Right atrium auricular region (tissue), 2 donors: ENCODE measurements around the gene LRRC72. TPM values are rescaled to one million over a fixed set of nuclear protein-coding genes. Genes with fewer than 3 reads are reported as not detected.

Experiments used
- DNase-seq: peaks from one replicate; pipeline ENCODE4 v3.0.0-alpha.2; 2019; ENCODE audit warnings: low spot score
- H3K27ac ChIP-seq, 2 donors: fragments of 200-600 bp; sonication (generic); 1 replicate in 1 of 2; 2 replicates in 1 of 2; pipeline ENCODE4 v1.5.1; 2016 to 2019
- H3K27me3 ChIP-seq, 2 donors: fragments of 200-600 bp; sonication (generic); one replicate each; pipeline versions ENCODE4 v1.5.1 to v1.6.0; 2017 to 2019
- H3K36me3 ChIP-seq: fragments of 200-600 bp; sonication (generic); one replicate; pipeline ENCODE4 v1.5.1; 2016
- H3K4me1 ChIP-seq, 2 donors: fragments of 200-600 bp; sonication (generic); one replicate each; pipeline versions ENCODE4 v1.5.1 to v1.6.0; 2017 to 2019
- H3K4me3 ChIP-seq, 2 donors: fragments of 200-600 bp; sonication (generic); 1 replicate in 1 of 2; 2 replicates in 1 of 2; pipeline ENCODE4 v1.5.1; 2017 to 2019; ENCODE audit warnings: mild to moderate bottlenecking in 1 of 2, moderate library complexity in 1 of 2
- H3K9me3 ChIP-seq, 2 donors: fragments of 200-600 bp; sonication (generic); one replicate each; pipeline ENCODE4 v1.5.1; 2019
- CTCF ChIP-seq, 2 donors: fragments of 200-600 bp; sonication (generic); IDR thresholded peaks; one replicate each; pipeline ENCODE4 v1.5.1; 2019; ENCODE audit warnings: antibody characterized with exemption in 2 of 2
- total RNA-seq, 2 donors: library from RNA; depleted of rRNA; stranded (reverse); fragments of >200 nt; gene quantifications; one replicate each; pipeline ENCODE4 v1.1.0, GENCODE V29; 2016

The LRRC72 gene
- total RNA-seq, 2 donors from 2014 or later = not detected

GRCh38 chr7:16598015-16598414, 71.4 kb downstream of the LRRC72 start:
- no peaks in the 10 kb centered on the region for H3K9me3 ChIP-seq
- no peak overlapping the region for H3K4me3 ChIP-seq
- no peaks in the 10 kb centered on the region for H3K4me1 ChIP-seq
- peaks cover 23% of the 10 kb centered on the region for H3K36me3 ChIP-seq
- no peak overlapping the region for H3K27ac ChIP-seq
- no peaks in the 10 kb centered on the region for H3K27me3 ChIP-seq
- TF ChIP-seq CTCF (IDR thresholded peaks at IDR 0.05) = no peak
- no peak for DNase-seq

- Histone ChIP-seq H3K4me1 (no peaks in the 10 kb centered on the region), H3K4me3 (no peak overlapping the region), H3K9me3 (no peaks in the 10 kb centered on the region), H3K36me3 (peaks cover 39% of the 10 kb centered on the region), H3K27me3 (no peaks in the 10 kb centered on the region), H3K27ac (no peak overlapping the region)
- no peak for TF ChIP-seq CTCF (IDR thresholded peaks at IDR 0.05)
- no peak for DNase-seq
Observed at GRCh38 chr7:16599860-16600259, 73.2 kb downstream of the LRRC72 start.

- no peak overlapping the region for H3K27ac ChIP-seq
- DNase-seq = no peak
- no peaks in the 10 kb centered on the region for H3K27me3 ChIP-seq
- no peaks in the 10 kb centered on the region for H3K9me3 ChIP-seq
- TF ChIP-seq CTCF (IDR thresholded peaks at IDR 0.05) = no peak
- H3K4me1 ChIP-seq = no peaks in the 10 kb centered on the region
- peaks cover 48% of the 10 kb centered on the region for H3K36me3 ChIP-seq
- no peak overlapping the region for H3K4me3 ChIP-seq
Observed at GRCh38 chr7:16603633-16604032, 77.0 kb downstream of the LRRC72 start.

- no peak for DNase-seq
- TF ChIP-seq CTCF (IDR thresholded peaks at IDR 0.05) = peak in 1 of 2 donors; percentile 33
- H3K27ac ChIP-seq = no peak overlapping the region
- no peaks in the 10 kb centered on the region for H3K9me3 ChIP-seq
- peaks cover 48% of the 10 kb centered on the region for H3K36me3 ChIP-seq
- H3K27me3 ChIP-seq = no peaks in the 10 kb centered on the region
- H3K4me3 ChIP-seq = no peak overlapping the region
- no peaks in the 10 kb centered on the region for H3K4me1 ChIP-seq
Observed at GRCh38 chr7:16604054-16604453, 77.4 kb downstream of the LRRC72 start.

GRCh38 chr7:16606704-16607103, 80.1 kb downstream of the LRRC72 start:
- no peaks in the 10 kb centered on the region for H3K9me3 ChIP-seq

More at GRCh38 chr7:16606704-16607103, 80.1 kb downstream of the LRRC72 start:
- TF ChIP-seq CTCF (IDR thresholded peaks at IDR 0.05) = no peak
- H3K27me3 ChIP-seq = no peaks in the 10 kb centered on the region
- H3K4me3 ChIP-seq = no peak overlapping the region
- H3K4me1 ChIP-seq = no peaks in the 10 kb centered on the region
- no peak for DNase-seq
- no peak overlapping the region for H3K27ac ChIP-seq
- peaks cover 45% of the 10 kb centered on the region for H3K36me3 ChIP-seq
